Activated CD4-positive, alpha-beta T cell treated with anti-CD3 and anti-CD28 coated beads, Interleukin-2, amount 50 U/mL, for 16 hours (primary cell): ENCODE data around the gene NUP98.

Source experiments
- DNase-seq: peaks from one replicate; pipeline ENCODE4 v3.0.0-alpha.2; 2020

The NUP98 gene

DNA sequence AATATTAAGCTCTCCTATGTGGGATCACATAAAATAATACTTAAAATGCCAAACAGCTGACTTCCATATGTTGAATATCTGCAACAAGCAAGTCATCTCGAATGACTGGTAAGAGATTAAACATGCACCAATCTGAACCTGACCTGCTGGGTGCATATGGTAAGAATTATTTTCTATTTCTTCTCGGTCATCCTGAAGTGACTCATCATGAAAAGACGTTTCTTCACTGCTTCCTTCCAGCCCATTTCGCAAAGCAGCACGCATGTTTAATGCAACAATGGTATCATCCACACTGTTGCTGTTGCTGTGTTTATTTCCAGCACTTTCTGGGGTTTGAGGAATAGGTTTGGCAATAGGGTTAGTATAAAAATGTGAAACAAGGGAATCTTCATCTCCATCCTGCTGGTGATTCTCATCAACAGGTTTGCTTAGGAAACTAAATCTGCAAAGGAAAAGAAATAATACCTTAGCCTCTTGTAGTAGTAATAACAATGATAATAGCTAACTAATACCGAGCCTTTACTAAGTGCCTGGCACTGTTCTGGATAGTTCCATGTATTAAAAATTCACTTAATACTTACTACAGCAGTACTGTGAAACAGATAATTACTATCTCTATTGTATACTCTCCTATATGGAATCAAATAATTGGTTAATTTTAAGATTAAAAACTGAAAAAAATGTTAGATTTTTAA is 74.2 kb downstream of the NUP98 start:
- DNase-seq = peak; percentile 22

GRCh38 chr11:3722100-3722499 is 75.3 kb downstream of the NUP98 start:
- DNase-seq = no peak

DNA sequence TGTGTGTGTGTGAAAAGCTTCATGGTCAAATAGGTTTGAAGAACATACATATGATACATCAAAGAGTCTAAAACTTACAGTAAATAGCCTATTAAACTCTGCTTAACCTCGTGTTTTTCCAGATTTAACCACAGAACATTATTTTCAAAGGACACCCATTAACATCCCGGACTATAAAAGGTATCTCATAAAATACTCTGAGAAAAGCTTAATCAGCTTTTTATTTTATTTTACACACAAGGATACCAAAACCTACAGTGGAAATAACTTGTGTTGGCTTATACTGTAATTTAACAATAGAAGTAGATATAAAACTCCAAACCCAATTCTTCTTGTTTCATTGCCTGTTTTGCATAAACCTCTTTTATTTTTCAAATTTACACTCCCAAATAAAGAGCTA is 76.4 kb downstream of the NUP98 start:
- DNase-seq = no peak

- no peak for DNase-seq
These were observed 85.1 kb downstream of the NUP98 start for GRCh38 chr11:3712274-3712673.

DNA sequence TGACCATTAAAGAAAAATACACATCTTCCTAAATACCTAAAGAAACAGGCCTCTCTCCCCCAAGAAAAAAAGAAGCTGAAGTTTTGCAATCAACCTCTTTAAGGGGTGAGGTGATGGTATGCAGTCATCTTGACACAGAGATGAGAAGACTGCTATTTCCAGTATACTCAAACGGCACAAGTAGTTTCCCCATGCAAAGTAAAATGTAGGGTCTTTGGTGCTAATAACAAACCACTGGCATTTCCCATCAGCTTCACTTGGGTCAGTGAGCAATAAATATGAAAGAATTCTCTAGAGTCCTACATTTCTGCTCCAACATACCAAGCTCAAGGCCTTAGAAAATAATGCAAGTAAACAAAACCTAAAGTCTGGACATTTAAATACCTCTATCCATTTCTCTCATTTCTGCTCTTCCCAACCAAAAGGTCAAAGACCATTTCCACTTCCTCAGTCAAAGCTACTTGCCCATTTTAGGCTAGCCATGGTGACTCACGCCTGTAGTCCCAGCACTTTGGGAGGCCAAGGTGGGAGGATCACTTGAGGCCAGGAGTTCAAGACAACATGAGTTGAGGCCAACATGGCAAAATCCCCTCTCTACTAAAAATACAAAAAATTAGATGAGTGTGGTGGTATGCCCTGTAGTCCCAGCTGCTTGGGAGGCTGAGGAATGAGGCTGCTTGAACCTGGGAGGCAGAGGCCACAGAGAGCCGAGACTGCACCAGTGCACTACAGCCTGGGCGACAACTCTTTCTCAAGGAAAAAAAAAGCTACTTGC is 86.7 kb downstream of the NUP98 start:
- no peak for DNase-seq

- no peak for DNase-seq
These were observed 87.4 kb downstream of the NUP98 start for GRCh38 chr11:3709977-3710376.

DNA sequence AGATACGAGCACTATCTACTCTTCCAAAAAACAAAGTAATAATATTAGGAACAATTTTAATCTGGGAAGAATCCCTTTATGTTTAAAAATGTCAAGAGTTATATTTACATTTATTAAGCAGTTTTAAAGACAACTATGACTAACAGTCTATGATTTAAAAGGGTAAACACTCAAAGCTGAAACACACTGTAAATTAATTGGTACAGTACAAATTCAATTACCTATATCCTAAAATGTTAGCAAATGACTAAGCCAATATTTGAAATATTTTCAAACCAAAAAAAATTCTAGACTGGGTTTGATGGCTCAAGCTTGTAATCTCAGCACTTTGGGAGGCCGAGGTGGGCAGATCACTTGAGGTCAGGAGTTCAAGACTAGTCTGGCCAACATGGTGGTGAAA is 90.2 kb downstream of the NUP98 start:
- no peak for DNase-seq

DNA sequence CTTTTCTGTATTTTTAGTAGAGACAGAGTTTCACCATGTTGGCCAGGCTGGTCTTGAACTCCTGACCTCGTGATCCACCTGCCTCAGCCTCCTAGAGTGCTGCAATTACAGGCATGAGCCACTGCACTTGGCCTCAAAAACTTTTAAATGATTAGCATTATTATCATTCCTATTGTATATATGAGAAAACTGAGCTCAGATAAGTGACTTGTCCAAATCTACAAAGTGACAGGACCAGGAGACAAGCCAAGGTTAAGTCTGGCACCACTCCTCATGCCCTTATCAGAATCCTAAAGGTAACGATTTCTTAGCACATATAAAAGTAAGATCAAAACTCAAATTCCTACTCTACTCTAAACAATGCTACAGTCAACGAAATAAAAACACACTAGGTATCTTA is 94.0 kb downstream of the NUP98 start:
- DNase-seq = no peak

DNA sequence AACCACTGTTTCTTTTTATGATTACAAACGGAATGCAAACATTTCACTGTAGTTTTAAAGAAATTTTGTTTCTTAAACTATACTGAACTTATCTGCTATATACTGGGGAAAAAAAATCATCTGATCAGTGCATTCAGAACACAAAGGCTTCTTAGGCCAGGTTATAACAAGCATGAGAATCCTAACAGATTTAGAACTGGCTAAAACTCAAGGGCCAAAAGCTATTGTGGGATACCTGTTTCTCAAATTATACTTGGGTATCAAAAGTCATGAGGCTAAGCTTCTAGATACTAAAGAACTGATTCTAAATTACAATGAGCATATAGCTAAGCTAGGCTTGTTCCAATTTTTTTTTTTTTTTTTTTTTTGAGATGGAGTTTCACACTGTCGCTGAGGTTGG is 96.4 kb downstream of the NUP98 start:
- no peak for DNase-seq

GRCh38 chr11:3700410-3700809 is 96.9 kb downstream of the NUP98 start:
- no peak for DNase-seq

DNA sequence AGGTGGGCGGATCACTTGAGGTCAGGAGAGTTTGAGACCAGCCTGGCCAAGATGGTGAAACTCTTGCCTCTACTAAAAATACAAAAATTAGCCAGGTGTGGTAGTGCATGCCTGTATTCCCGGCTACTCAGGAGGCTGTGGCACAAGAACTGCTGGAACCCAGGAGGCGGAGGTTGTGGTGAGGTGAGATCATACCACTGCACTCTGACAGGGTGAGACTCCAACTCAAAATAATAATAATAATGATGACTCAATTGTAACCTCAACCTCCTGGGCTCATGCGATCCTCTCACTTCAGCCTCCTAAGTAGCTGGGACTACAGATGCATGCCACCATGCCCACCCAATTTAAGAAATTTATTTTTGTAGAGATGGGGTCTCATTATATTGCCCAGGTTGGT is 110.6 kb downstream of the NUP98 start:
- DNase-seq = no peak

GRCh38 chr11:3685923-3686322 is 111.4 kb downstream of the NUP98 start:
- DNase-seq = no peak

DNA sequence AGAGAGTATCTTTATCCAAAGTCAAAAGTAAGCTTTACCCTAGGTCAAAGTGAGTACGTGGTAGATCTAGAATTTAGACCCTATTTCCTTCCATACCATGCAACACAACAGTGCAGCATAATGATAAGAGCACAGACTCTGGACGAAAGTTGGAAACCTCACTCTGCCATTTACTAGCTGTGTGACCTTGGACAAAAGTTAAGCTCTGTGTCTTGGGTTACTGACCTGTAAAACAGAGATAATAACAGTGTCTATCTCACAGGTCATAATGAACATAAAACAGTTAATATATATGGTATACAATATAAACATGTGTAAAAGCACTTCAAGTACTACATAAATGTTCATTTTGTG is 112.6 kb downstream of the NUP98 start:
- DNase-seq = no peak

- DNase-seq = no peak
These were observed 113.1 kb downstream of the NUP98 start for GRCh38 chr11:3684129-3684818.

DNA sequence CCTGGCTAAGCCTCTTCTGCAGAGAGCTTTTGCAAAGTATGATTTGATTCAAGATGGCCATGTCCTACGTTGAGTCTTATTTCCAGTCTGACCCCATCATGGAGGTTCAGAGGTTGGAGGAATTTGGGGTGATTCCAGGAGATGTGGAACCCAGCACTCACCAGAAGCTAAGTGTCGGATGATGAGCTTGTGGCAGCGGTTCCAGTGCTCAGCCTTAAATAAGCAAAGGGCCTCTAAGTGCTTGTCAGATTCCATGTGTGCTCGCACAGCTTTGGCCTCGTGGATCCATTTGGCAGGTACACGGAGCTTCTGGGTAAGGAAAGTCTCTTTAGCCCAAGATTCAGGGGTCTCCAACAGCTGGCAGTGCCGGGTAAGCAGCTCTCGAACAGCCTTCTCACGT is 114.3 kb downstream of the NUP98 start:
- DNase-seq = no peak

DNA sequence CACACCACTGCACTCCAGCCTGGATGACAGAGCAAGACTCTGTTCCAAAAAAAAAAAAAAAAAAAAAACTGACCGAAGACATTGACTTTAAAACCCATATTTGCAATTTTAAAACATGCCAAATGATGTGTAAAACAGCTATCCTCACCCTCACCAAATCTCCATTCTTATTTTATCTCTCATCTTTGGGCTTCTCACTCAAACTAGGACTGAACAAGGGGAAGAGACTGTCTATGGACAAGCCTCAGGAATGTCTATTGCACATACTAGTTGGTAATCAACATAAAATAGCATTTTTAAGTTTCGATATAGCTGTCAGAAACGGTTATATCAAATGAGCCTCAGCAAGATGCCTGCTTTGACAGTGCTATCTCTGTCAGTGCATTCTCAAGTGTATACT is 118.3 kb downstream of the NUP98 start:
- DNase-seq = no peak

DNA sequence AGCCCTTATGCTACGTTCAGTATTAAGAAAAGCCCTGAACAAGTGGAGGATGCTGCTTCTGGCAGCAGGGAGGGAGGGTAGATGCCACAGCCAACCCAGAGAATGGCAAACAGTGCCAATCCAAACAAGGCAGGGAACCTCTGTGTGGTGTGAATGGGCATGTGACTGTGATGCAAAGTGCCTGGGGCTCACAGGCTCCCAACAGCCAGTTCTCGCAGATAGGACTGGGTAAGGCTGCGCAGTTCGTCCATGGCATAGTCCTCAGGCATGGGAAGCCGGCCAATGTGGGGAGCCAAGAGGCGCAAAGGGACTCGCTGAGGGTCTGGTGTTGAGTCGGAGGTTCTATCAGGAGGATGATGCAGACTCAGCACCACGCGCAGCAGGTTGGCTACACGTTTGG is 121.4 kb downstream of the NUP98 start:
- DNase-seq = no peak

DNA sequence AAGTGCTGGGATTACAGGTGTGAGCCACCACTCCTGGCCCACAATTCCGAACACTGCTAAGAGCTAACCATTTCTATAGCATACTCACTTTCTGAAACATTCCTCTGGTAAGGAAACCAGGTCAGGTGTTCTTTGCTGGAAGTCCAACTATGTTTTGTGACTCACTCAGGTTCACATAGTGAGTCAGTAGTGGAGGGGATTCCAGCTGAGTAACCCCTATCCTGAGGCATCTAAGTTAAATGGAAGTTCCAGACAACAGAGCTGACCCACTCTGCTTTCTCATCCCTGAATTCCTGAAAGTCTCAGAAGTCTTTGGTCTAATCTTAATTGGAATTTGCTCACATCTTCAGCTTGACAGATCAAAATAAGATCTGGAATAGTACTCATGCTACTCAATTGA is 123.2 kb downstream of the NUP98 start:
- DNase-seq = no peak

DNA sequence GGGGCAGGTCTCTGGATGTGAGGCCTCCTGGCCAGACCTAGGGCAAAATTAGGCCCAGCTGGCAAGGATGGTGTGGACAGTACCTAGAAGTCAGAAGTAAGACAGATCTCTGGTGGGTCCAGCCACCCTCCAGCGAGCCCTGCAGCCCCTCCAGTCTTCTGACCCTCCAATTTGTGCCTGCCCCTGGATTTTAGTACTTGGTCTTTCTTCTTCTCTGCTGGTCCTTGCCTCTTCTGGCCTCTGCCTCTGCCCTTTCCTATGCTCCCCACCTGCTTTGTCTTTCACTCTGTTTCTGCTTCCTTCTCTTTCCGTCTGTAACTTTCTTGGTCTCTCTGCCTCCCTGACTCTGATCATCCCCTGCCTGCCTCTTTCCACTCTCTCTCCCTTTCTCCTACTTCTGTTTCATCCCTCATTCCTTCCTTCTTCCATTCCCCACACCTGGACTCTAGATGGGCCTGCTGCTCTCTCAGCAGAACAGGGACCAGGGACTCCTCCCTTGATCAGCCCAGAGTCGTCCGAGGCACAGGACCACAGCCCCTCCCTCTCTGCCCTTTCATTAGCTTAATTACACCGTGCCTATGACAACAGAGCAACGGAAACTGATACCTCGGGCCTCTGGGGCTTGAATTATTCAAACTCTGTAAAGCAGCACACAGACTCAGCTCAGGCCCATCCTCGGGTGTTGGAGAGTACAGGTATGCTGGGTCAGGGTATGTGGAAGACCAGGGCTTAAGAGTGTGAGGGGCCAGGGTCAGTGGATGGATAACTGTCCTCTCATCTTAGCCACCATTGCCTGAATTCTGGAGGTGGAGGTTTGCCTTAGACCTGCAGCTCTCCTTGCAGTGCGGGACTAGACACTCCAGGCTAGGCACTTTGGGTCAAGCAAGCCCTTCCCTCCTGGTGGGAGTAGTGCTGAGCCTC is 125.8 kb downstream of the NUP98 start, which contains the start of gene CHRNA10:
TSS of gene CHRNA10 (minus strand) at position 51 of the 921 bp plus-strand sequence. CDS start 72 bp downstream, outside the sequence.
- no peak for DNase-seq

DNA sequence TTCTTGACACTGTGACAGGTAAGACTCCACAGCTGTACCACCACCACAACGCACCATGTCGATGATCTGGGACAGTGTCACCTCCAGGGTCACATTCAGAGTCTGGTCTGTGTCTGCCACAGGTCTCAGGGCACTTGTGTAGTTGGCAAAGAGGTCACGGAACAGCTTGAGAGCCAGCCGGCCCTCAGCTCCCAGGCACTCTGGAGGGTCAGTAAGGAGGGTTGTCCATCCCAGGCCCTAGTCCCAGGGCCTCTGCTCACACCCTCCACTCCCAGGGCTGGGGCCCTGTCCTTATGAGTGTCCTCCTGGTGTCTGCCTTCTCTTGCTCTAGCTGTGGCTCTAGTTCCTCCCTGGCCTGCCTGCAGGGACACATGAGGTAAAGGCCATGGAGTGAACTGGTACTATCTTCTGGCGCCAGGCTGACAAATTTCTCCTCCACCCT is 127.6 kb downstream of the NUP98 start:
- DNase-seq = no peak

GRCh38 chr11:3669128-3669527 is 128.2 kb downstream of the NUP98 start:
- DNase-seq = no peak

DNA sequence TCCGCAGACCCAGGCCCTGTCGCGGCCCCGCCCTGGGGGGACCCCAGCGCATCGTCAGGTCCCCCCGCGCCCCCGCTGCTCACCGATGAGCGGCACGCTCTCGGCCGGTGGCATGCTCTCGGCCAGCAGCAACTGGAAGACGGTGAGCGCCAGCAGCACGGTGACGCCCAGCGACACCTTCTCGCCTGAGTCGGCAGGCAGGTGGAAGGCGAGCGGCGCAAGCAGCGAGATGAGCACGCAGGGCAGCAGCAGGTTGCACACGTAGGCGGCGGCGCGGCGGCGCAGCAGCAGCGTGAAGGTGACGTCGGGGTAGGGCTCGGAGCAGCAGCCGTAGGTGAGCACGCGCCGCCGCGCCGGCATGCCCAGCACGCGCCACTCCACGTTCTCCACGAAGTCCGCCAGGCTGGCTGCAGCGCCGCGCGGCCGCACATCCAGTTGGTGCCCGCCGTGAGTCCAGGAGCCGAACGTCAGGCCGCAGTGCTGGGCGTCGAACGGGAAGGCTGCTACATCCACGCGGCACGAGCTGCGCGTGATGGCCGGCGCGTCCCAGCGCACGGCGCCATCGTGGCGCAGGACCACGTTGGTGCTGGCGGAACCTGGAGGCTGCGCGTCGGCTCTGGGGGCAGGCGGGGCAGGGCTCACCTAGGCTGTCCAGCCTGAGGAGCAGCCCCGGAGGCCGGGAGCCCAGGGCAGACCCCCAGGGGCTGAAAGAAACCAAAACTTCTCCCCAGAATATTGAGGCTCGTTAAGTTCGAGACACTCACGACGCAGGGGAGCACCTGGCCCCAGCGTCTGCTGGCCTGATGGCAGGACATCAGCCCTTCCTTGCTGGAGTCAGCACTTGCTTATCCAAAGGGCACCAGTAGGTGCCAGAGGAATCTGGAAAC is 130.0 kb downstream of the NUP98 start:
- DNase-seq = no peak
